Measurements from ENCODE around the gene NPIPA8. TPM values are rescaled to one million over a fixed set of nuclear protein-coding genes. Genes with fewer than 3 reads are reported as not detected.
"Not testable (repeated sequence)": the region's sequence is repeated elsewhere in the genome, so short reads cannot be mapped to it uniquely, and the experiment has no call there.

The NPIPA8 gene
- total RNA-seq, 2 experiments from 2014 or later = 7.4 to 18.5 TPM

- BruUV-seq (replicated peaks); intact Hi-C loops (cut with micrococcal nuclease; ENCODE audit: unreplicated experiment); H3K4me3 ChIP-seq (ENCODE audit: low read depth, low read length, poor library complexity, severe bottlenecking); CTCF ChIA-PET (ENCODE audit: unreplicated experiment); DNase-seq (ENCODE audit: low spot score); H3K36me3 ChIP-seq (ENCODE audit: insufficient read depth, low read length); H3K27ac ChIP-seq (ENCODE audit: low read depth, low read length, poor library complexity, severe bottlenecking); H3K4me2 ChIP-seq (ENCODE audit: low read length); H2AFZ ChIP-seq (ENCODE audit: low read length); H3K9me2 ChIP-seq (ENCODE audit: insufficient read depth, low read length); H4K20me1 ChIP-seq (ENCODE audit: insufficient read depth, low read length); H3K4me1 ChIP-seq (ENCODE audit: insufficient read depth, low read length, poor library complexity, severe bottlenecking); POLR2A ChIA-PET; H3K79me2 ChIP-seq (ENCODE audit: insufficient read depth, low read depth, low read length); H3K9me3 ChIP-seq (ENCODE audit: low read length): not testable (repeated sequence)
Measured at GRCh38 chr16:18346993-18347392, 10.5 kb upstream of the NPIPA8 start.

GRCh38 chr16:18344634-18345033 lies 8.1 kb upstream of the NPIPA8 start:
- H3K9me2 ChIP-seq (ENCODE audit: insufficient read depth, low read length); BruUV-seq (replicated peaks); H3K36me3 ChIP-seq (ENCODE audit: insufficient read depth, low read length); H4K20me1 ChIP-seq (ENCODE audit: insufficient read depth, low read length); DNase-seq (ENCODE audit: low spot score); H3K9me3 ChIP-seq (ENCODE audit: low read length); H3K27ac ChIP-seq (ENCODE audit: low read depth, low read length, poor library complexity, severe bottlenecking); H3K79me2 ChIP-seq (ENCODE audit: insufficient read depth, low read depth, low read length); H2AFZ ChIP-seq (ENCODE audit: low read length); intact Hi-C loops (cut with micrococcal nuclease; ENCODE audit: unreplicated experiment); POLR2A ChIA-PET; H3K4me2 ChIP-seq (ENCODE audit: low read length); CTCF ChIA-PET (ENCODE audit: unreplicated experiment); H3K4me3 ChIP-seq (ENCODE audit: low read depth, low read length, poor library complexity, severe bottlenecking); H3K4me1 ChIP-seq (ENCODE audit: insufficient read depth, low read length, poor library complexity, severe bottlenecking): not testable (repeated sequence)

GRCh38 chr16:18341986-18342385 lies 5.5 kb upstream of the NPIPA8 start:
- H3K79me2 ChIP-seq (ENCODE audit: insufficient read depth, low read depth, low read length); CTCF ChIA-PET (ENCODE audit: unreplicated experiment); DNase-seq (ENCODE audit: low spot score); intact Hi-C loops (cut with micrococcal nuclease; ENCODE audit: unreplicated experiment); H3K9me3 ChIP-seq (ENCODE audit: low read length); POLR2A ChIA-PET; H3K27ac ChIP-seq (ENCODE audit: low read depth, low read length, poor library complexity, severe bottlenecking); BruUV-seq (replicated peaks); H3K36me3 ChIP-seq (ENCODE audit: insufficient read depth, low read length); H3K9me2 ChIP-seq (ENCODE audit: insufficient read depth, low read length); H4K20me1 ChIP-seq (ENCODE audit: insufficient read depth, low read length); H3K4me3 ChIP-seq (ENCODE audit: low read depth, low read length, poor library complexity, severe bottlenecking); H2AFZ ChIP-seq (ENCODE audit: low read length); H3K4me1 ChIP-seq (ENCODE audit: insufficient read depth, low read length, poor library complexity, severe bottlenecking); H3K4me2 ChIP-seq (ENCODE audit: low read length): not testable (repeated sequence)

GRCh38 chr16:18341417-18341960 lies 5.0 kb upstream of the NPIPA8 start:
- H3K4me3 ChIP-seq (ENCODE audit: low read depth, low read length, poor library complexity, severe bottlenecking); H3K4me1 ChIP-seq (ENCODE audit: insufficient read depth, low read length, poor library complexity, severe bottlenecking); H3K9me2 ChIP-seq (ENCODE audit: insufficient read depth, low read length); H4K20me1 ChIP-seq (ENCODE audit: insufficient read depth, low read length); H3K36me3 ChIP-seq (ENCODE audit: insufficient read depth, low read length); BruUV-seq (replicated peaks); intact Hi-C loops (cut with micrococcal nuclease; ENCODE audit: unreplicated experiment); H3K9me3 ChIP-seq (ENCODE audit: low read length); H3K4me2 ChIP-seq (ENCODE audit: low read length); CTCF ChIA-PET (ENCODE audit: unreplicated experiment); H3K79me2 ChIP-seq (ENCODE audit: insufficient read depth, low read depth, low read length); H2AFZ ChIP-seq (ENCODE audit: low read length); H3K27ac ChIP-seq (ENCODE audit: low read depth, low read length, poor library complexity, severe bottlenecking); POLR2A ChIA-PET; DNase-seq (ENCODE audit: low spot score): not testable (repeated sequence)

- CTCF ChIA-PET (ENCODE audit: unreplicated experiment) = not testable (repeated sequence)
Measured at GRCh38 chr16:18339210-18339609, 2.7 kb upstream of the NPIPA8 start.

GRCh38 chr16:18311811-18312210 lies 24.7 kb downstream of the NPIPA8 start:
- POLR2A ChIA-PET; H3K4me1 ChIP-seq (ENCODE audit: insufficient read depth, low read length, poor library complexity, severe bottlenecking); H3K27ac ChIP-seq (ENCODE audit: low read depth, low read length, poor library complexity, severe bottlenecking); H4K20me1 ChIP-seq (ENCODE audit: insufficient read depth, low read length); H2AFZ ChIP-seq (ENCODE audit: low read length); DNase-seq (ENCODE audit: low spot score); H3K4me3 ChIP-seq (ENCODE audit: low read depth, low read length, poor library complexity, severe bottlenecking); H3K9me3 ChIP-seq (ENCODE audit: low read length); BruUV-seq (replicated peaks); CTCF ChIA-PET (ENCODE audit: unreplicated experiment); H3K36me3 ChIP-seq (ENCODE audit: insufficient read depth, low read length); H3K9me2 ChIP-seq (ENCODE audit: insufficient read depth, low read length); H3K4me2 ChIP-seq (ENCODE audit: low read length); intact Hi-C loops (cut with micrococcal nuclease; ENCODE audit: unreplicated experiment); H3K79me2 ChIP-seq (ENCODE audit: insufficient read depth, low read depth, low read length): not testable (repeated sequence)

More at GRCh38 chr16:18339210-18339609, 2.7 kb upstream of the NPIPA8 start:
- H3K27ac ChIP-seq (ENCODE audit: low read depth, low read length, poor library complexity, severe bottlenecking); H3K4me2 ChIP-seq (ENCODE audit: low read length); H2AFZ ChIP-seq (ENCODE audit: low read length); H3K9me2 ChIP-seq (ENCODE audit: insufficient read depth, low read length); H3K4me1 ChIP-seq (ENCODE audit: insufficient read depth, low read length, poor library complexity, severe bottlenecking); H3K9me3 ChIP-seq (ENCODE audit: low read length); H4K20me1 ChIP-seq (ENCODE audit: insufficient read depth, low read length); BruUV-seq (replicated peaks); intact Hi-C loops (cut with micrococcal nuclease; ENCODE audit: unreplicated experiment); POLR2A ChIA-PET; H3K4me3 ChIP-seq (ENCODE audit: low read depth, low read length, poor library complexity, severe bottlenecking); H3K36me3 ChIP-seq (ENCODE audit: insufficient read depth, low read length); DNase-seq (ENCODE audit: low spot score); H3K79me2 ChIP-seq (ENCODE audit: insufficient read depth, low read depth, low read length): not testable (repeated sequence)

GRCh38 chr16:18309159-18309558 lies 27.4 kb downstream of the NPIPA8 start:
- H3K4me1 ChIP-seq (ENCODE audit: insufficient read depth, low read length, poor library complexity, severe bottlenecking); BruUV-seq (replicated peaks); H2AFZ ChIP-seq (ENCODE audit: low read length); H3K4me3 ChIP-seq (ENCODE audit: low read depth, low read length, poor library complexity, severe bottlenecking); intact Hi-C loops (cut with micrococcal nuclease; ENCODE audit: unreplicated experiment); CTCF ChIA-PET (ENCODE audit: unreplicated experiment); H3K79me2 ChIP-seq (ENCODE audit: insufficient read depth, low read depth, low read length); H3K4me2 ChIP-seq (ENCODE audit: low read length); POLR2A ChIA-PET; H3K9me3 ChIP-seq (ENCODE audit: low read length); H4K20me1 ChIP-seq (ENCODE audit: insufficient read depth, low read length); H3K27ac ChIP-seq (ENCODE audit: low read depth, low read length, poor library complexity, severe bottlenecking); H3K36me3 ChIP-seq (ENCODE audit: insufficient read depth, low read length); H3K9me2 ChIP-seq (ENCODE audit: insufficient read depth, low read length); DNase-seq (ENCODE audit: low spot score): not testable (repeated sequence)

Data from OCI-LY7 (cell line).